Fibroblast of skin of scalp (primary cell): ENCODE results near the gene CYP8B1.

ENCODE experiments used
- DNase-seq: peaks from one replicate; pipeline ENCODE4 v3.0.0-alpha.2; 2013

CYP8B1 gene

DNA sequence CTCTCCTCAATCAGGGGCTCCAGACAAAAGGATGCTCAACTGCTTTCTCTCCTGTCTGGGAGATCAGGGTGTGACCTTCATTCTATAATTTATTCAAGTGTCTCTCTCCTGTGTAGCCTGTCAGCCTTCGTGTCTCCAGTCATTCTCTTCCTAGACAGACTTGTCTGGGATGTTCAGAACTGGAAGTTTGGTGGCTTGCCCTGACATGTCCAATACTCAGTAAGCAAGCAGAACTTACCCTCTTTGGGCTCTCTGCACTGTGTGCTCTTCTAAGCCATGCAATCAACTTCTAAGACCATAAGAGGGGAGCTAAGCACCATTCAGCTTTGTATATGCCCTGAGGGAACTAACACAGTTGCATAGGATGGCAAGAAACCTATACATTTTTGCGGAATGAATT, 52.3 kb downstream of the CYP8B1 start:
- DNase-seq, result no peak

GRCh38 chr3:42822828-42823227, 52.9 kb downstream of the CYP8B1 start:
- DNase-seq, result no peak
